Activated CD8-positive, alpha-beta memory T cell treated with anti-CD3 and anti-CD28 coated beads for 4 hours (primary cell): Measurements from ENCODE around the gene CACNA1F.
A peak's percentile ranks its signal among the peaks of the same experiment; 100 is the strongest.

Experiments
- DNase-seq, 2 donors: peaks; one replicate each; pipeline ENCODE4 v3.0.0-alpha.2; 2020; ENCODE audit warnings: low read depth in 2 of 2

The CACNA1F gene

GRCh38 chrX:49199315-49199595 lies 33.9 kb downstream of the CACNA1F start:
- DNase-seq, result no peak

- no peak for DNase-seq
Measured at GRCh38 chrX:49198540-49199314, 34.4 kb downstream of the CACNA1F start.

GRCh38 chrX:49197543-49198087 lies 35.5 kb downstream of the CACNA1F start:
- DNase-seq, result no peak

GRCh38 chrX:49193542-49193964 lies 39.6 kb downstream of the CACNA1F start:
- DNase-seq, result no peak

- no peak for DNase-seq
Measured at GRCh38 chrX:49192722-49193328, 40.3 kb downstream of the CACNA1F start.

GRCh38 chrX:49191574-49192011 lies 41.5 kb downstream of the CACNA1F start:
- DNase-seq, result no peak

- DNase-seq, result peak; percentile 68 to 78
Measured at GRCh38 chrX:49190821-49191573, 42.1 kb downstream of the CACNA1F start.

- no peak for DNase-seq
Measured at GRCh38 chrX:49189606-49190005, 43.5 kb downstream of the CACNA1F start.

- DNase-seq, result no peak
Measured at GRCh38 chrX:49188468-49189076, 44.6 kb downstream of the CACNA1F start.

- DNase-seq, result no peak
Measured at GRCh38 chrX:49187526-49187925, 45.6 kb downstream of the CACNA1F start.

- DNase-seq, result no peak
Measured at GRCh38 chrX:49187028-49187394, 46.1 kb downstream of the CACNA1F start.

GRCh38 chrX:49186125-49187027 lies 46.8 kb downstream of the CACNA1F start, which contains the start of gene PRICKLE3:
Gene PRICKLE3, minus strand, starts transcription at chrX:49186373. Its CDS starts 76 bp downstream, at chrX:49186297.
- DNase-seq, result peak in 1 of 2 donors; percentile 41

- DNase-seq, result no peak
Measured at GRCh38 chrX:49184294-49185281, 48.6 kb downstream of the CACNA1F start.

- no peak for DNase-seq
Measured at GRCh38 chrX:49183701-49184281, 49.3 kb downstream of the CACNA1F start.

GRCh38 chrX:49179358-49179757 lies 53.8 kb downstream of the CACNA1F start:
- DNase-seq, result no peak

GRCh38 chrX:49178537-49178936 lies 54.6 kb downstream of the CACNA1F start:
- DNase-seq, result no peak

GRCh38 chrX:49177873-49178480 lies 55.2 kb downstream of the CACNA1F start:
- DNase-seq, result no peak

GRCh38 chrX:49177338-49177833 lies 55.8 kb downstream of the CACNA1F start:
- DNase-seq, result no peak
